MM.1S (cell line): Measurements from ENCODE around the gene NOPCHAP1.

ENCODE experiments used
- CTCF ChIP-seq: fragments of 300-600 bp; sonication (generic); IDR thresholded peaks from 2 replicates; pipeline ENCODE4 v1.5.1; 2016; ENCODE audit warnings: antibody characterized with exemption, low read length, mixed read lengths
- EZH2phosphoT487 ChIP-seq: fragments of 300-600 bp; sonication (generic); IDR thresholded peaks from 2 replicates; pipeline ENCODE4 v1.6.1; 2018; ENCODE audit warnings: antibody characterized with exemption, low read length

DNA sequence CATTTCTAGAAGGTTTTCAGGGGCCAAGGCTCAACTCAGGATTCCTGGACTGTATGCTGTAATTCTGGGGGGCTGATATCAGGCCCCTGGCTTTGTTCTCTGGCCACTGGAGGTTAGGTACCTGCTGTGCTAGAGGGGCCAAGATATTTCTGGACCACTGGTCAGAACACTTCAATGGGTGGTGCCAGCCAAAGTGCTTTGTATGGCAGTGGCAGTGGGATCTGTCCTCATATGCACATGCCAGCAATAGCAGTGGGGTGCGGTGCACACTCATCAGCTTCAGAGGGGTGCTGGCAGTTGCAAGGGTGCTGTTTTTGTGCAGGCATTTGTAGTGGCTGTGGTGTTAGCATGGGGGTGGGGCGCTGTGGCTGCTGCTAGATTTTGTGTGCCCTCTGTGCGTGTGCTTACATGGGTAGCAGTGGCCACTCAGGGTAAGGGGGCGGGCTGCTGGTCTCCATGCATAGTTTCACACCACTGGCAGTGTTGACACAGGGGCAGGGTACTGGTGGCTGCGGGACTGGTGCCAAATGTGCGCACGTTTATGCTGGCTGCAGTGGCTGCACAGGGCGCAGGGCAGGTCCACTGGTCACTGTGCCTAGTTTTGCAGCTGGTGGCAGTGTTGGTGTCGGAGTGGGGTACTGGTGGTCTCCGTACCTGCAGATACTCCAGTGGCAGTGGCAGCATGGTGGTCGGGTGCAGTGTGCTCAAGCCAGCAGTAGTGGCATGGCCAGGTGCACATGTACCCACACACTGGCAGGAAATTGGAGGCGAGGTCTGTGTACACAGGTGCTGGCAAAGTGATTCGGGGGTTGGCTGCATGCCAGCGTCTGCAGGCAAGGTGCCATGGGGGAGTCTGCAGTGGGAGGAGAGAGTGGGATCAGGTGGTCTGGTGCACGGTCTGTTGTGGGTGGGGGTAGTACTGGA is 12.6 kb downstream of the NOPCHAP1 start:
- no peak for TF ChIP-seq EZH2phosphoT487
- TF ChIP-seq CTCF = no peak
